Ishikawa (cell line): ENCODE results near the gene GAL3ST2.

Source experiments
- CEBPB ChIP-seq: IDR thresholded peaks from 2 replicates; pipeline ENCODE4 v1.6.1; 2012
- CREB1 ChIP-seq: IDR thresholded peaks from 2 replicates; pipeline ENCODE4 v1.6.1; 2012; ENCODE audit warnings: low read depth
- EGR1 ChIP-seq: IDR thresholded peaks from 2 replicates; pipeline ENCODE4 v1.6.1; 2012
- EP300 ChIP-seq: IDR thresholded peaks from 2 replicates; pipeline ENCODE4 v1.6.1; 2012; ENCODE audit warnings: borderline replicate concordance
- FOXM1 ChIP-seq: IDR thresholded peaks from 2 replicates; pipeline ENCODE4 v1.6.1; 2012; ENCODE audit warnings: low read depth, borderline replicate concordance
- NFIC ChIP-seq: IDR thresholded peaks from 2 replicates; pipeline ENCODE4 v1.6.1; 2012
- RAD21 ChIP-seq: IDR thresholded peaks from 2 replicates; pipeline ENCODE4 v1.6.1; 2012; ENCODE audit warnings: low read depth
- REST ChIP-seq: IDR thresholded peaks from 2 replicates; pipeline ENCODE4 v1.6.1; 2012; ENCODE audit warnings: low read depth, mild to moderate bottlenecking
- TAF1 ChIP-seq: IDR thresholded peaks from 2 replicates; pipeline ENCODE4 v1.6.1; 2012; ENCODE audit warnings: low read depth, mild to moderate bottlenecking
- TCF12 ChIP-seq: IDR thresholded peaks from 2 replicates; pipeline ENCODE4 v1.6.1; 2012; ENCODE audit warnings: low read depth
- TEAD4 ChIP-seq: IDR thresholded peaks from 2 replicates; pipeline ENCODE4 v1.6.1; 2012
- USF1 ChIP-seq: IDR thresholded peaks from 2 replicates; pipeline ENCODE4 v1.6.1; 2012
- YY1 ChIP-seq: IDR thresholded peaks from 2 replicates; pipeline ENCODE4 v1.6.1; 2012; ENCODE audit warnings: low read depth
- ZBTB7A ChIP-seq: IDR thresholded peaks from 2 replicates; pipeline ENCODE4 v1.6.1; 2012; ENCODE audit warnings: low read depth
- TF ChIP-seq, protein P1 (sequence below): IDR thresholded peaks from 2 replicates; pipeline ENCODE4 v1.6.1; 2012

GAL3ST2 gene

DNA sequence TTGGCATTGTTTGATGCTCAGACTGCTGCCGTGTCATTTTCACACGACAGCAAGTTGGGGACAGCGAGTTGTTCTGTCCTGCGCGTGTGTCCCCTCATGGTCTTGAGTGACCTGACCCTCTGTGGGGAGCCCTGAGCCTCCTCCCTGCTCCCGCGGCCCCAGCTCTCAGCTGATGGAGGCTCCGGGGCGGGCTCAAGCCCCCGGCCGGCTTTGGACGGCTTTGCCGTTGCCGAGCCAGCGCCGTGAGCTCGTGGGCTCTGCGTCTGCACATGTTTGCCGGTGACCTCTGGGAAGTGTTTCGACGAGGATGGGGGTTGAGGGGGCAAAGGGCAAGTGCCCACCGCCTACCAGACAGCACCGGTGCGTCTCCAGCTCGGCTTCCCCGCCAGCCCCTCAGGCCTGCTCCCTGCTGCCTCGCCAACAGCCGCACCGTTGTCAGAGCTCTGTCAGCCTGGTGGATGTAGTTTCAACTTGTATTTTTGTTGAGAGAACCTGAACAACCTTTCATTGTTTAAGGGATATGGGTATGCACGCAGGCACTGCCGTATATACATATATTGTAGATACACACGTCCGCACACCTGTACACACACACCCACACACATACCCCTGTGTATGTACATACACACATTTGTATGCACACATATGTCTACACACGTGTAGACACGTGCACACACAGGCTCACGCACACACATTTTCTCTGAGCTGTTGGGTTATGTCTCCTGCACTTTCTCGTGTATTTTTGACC, 68.4 kb downstream of the GAL3ST2 start:
- TF ChIP-seq FOXM1 = no peak
- TF ChIP-seq, protein P1, sequence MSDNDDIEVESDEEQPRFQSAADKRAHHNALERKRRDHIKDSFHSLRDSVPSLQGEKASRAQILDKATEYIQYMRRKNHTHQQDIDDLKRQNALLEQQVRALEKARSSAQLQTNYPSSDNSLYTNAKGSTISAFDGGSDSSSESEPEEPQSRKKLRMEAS = no peak
- no peak for TF ChIP-seq EP300
- TF ChIP-seq ZBTB7A = no peak

DNA sequence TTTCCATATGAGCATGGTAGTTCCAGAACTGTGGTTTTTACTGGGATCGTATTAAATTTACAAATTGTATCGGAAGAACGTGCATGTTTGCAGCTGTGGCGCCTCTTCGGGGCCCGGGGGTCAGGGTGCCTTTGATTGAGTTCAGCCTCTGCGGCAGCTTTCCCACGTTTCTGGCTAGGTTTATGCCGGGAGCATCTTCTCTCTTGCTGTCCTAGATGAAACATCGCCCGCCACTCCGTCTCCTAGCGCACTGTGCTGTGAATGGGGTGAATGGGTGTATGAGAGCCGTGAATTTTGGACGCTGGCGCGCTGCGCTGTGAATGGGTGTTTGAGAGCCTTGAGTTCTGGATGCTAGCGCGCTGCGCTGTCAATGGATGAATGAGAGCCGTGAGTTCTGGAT, 69.8 kb downstream of the GAL3ST2 start:
- no peak for TF ChIP-seq TAF1

DNA sequence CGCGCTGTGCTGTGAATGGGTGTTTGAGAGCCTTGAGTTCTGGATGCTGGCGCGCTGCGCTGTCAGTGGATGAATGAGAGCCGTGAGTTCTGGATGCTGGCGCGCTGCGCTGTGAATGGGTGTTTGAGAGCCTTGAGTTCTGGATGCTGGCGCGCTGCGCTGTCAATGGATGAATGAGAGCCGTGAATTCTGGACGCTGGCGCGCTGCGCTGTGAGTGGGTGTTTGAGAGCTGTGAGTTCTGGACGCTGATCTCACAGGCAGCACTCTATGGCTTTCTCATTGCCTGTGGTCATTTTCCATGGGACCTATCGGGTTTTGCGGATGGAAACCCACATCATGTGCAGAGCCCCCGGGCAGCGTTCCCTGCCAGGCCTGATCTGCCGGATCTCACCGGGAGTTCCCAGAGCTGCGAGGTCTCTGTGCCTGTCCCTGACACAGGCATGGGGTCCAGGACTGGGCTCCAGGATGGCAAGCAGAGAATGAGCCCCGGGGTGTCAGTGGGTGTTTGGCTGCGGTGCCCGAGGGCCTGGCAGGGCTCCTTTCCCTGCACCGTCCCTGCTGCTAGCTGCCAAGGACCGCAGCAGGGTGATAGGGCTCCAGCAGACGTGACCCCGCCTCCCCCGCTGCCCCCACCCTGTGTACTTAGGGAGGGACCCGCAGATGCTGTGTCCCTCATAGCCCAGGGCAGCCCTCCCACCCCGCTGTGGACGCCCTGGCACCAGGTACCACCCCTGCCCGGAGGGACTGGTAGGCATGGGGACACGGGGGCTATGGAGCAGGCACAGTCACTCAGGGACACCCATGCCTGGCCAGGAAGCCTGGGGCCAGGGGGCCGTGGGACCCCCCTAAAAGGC, 72.4 kb downstream of the GAL3ST2 start:
- TF ChIP-seq CEBPB = no peak
- no peak for TF ChIP-seq NFIC
- TF ChIP-seq ZBTB7A = no peak
- TF ChIP-seq CREB1 = no peak
- no peak for TF ChIP-seq EGR1
- TF ChIP-seq TAF1 = no peak
- no peak for TF ChIP-seq RAD21
- TF ChIP-seq YY1 = no peak
- TF ChIP-seq REST = no peak

DNA sequence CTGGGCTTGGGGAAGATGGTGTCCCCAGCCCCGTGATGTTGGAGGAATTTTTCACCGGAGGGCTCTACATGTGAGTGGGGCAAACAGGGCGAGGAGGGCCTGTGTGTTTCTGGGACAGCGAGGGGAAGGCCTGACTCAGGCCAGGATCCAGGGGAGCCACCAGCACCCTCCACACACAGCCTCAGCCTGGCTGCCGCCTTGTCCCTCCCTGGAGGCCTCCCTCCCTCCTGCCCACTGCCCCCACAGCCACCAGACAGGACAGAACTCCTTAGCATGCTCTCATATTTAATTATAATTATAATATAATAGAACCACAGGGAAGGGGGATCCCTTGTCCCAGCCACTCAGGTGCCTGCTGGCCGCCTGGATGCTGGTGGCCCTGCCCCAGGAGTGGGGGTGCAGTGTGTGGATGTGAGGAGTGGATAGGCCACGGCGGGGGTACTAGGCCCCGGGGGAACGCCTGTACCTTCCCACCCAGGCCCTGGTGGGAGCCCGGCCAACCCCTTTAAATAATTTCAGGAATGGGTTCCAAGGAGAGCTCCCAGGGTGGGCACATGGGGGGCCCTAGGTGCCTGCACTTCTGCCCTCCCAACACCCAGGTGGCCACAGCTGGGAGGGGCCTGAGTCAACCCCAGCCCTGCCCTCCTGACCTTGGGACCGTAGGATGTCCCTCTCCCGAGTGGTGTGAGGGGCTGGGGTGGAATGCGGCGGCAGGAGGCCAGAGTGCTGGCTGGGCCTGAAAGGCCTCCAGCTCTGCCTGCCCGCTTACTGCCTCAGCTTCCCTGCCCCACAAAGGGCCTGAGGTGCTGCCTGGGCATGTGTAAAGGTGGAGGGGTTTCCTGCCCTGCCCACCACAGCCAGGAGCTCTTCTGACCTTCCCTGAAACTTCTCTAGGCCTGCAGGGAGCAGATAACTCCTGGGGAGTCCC, 73.3 kb downstream of the GAL3ST2 start:
- no peak for TF ChIP-seq TCF12
- TF ChIP-seq CREB1 = no peak
- no peak for TF ChIP-seq NFIC
- TF ChIP-seq FOXM1 = no peak
- TF ChIP-seq, protein P1 = no peak
- TF ChIP-seq EGR1 = no peak
- no peak for TF ChIP-seq CEBPB
- TF ChIP-seq RAD21 = no peak
- no peak for TF ChIP-seq USF1
- no peak for TF ChIP-seq TEAD4
- no peak for TF ChIP-seq REST
- no peak for TF ChIP-seq EP300
- TF ChIP-seq ZBTB7A = no peak
- no peak for TF ChIP-seq YY1
- no peak for TF ChIP-seq TAF1

DNA sequence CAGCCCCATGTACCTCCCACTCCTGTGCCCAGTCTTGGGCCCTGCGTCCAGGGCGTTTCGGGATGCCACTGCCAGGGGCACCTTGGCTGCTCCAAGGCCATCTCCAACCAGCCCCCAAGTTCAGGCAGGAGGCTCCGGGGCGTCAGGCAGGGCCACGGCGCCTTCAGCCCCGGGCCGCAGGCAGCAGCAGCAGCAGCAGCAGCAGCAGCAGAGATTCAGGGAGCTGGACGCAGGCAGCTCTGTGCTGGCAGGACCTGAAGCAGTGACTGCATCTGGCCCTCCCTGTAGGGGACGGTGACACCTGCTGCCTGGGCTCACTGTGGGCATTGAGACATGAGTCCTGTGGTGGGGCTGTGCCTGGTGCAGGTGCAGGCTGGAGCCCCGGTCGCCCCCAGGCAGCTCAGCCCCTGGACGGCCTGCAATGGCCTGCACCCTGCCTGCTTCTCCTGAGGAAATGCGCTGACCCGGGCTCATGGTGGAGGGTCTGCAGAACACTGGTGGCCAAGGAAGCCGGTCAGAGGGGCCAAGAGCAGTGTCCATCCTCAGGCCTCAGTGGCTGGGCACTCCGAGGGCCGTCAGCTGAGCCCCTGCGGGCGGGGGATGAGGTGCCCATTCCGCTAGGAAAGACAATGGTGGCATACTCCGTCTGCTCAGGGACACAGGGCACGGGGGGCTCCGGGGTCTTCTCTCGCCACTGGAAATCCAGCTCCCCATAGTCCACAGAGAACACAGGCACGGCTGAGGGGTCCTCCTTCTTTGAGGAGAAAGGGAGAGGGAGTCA, 74.1 kb downstream of the GAL3ST2 start:
- TF ChIP-seq, protein P1 = no peak
- no peak for TF ChIP-seq NFIC
- TF ChIP-seq REST = no peak
- TF ChIP-seq TAF1 = no peak
- no peak for TF ChIP-seq RAD21
- no peak for TF ChIP-seq TEAD4
- TF ChIP-seq CEBPB = no peak
- no peak for TF ChIP-seq TCF12
- TF ChIP-seq CREB1 = no peak
- TF ChIP-seq USF1 = no peak
- TF ChIP-seq EP300 = no peak
- no peak for TF ChIP-seq ZBTB7A
- no peak for TF ChIP-seq YY1
- no peak for TF ChIP-seq EGR1
- no peak for TF ChIP-seq FOXM1
